IMR-90 (cell line): ENCODE measurements around the gene GPR35. TPM values are rescaled to one million over a fixed set of nuclear protein-coding genes. Genes with fewer than 3 reads are reported as not detected.

ENCODE experiments used
- ATAC-seq: fragments of 200-7000 bp; cut with Tn5 transposase; 2 replicates; pipeline ENCODE4 v1.9.1; 2020; ENCODE audit warnings: low read depth, mild to moderate bottlenecking, moderate library complexity
- BruUV-seq: library from RNA; stranded (reverse); fragments of 400-500 nt; replicated peaks from 2 replicates; lab custom pipeline; 2021; lab: Mats Ljungman, UMichigan
- CTCF ChIA-PET: fragments of 300-600 bp; formaldehyde crosslinking; extraction: SDS; loops from one replicate; lab custom pipeline; 2021; ENCODE audit warnings: antibody characterized with exemption; lab: Yijun Ruan, JAX
- POLR2A ChIA-PET: fragments of 300-600 bp; sonication (Branson Sonifier 250); formaldehyde crosslinking; loops from one replicate; lab custom pipeline; 2022; ENCODE audit warnings: antibody characterized with exemption; ENCODE audit not compliant: unreplicated experiment; lab: Charles Lee
- DNase-seq: peaks from one replicate; pipeline ENCODE4 v3.0.0; 2013
- H2AFZ ChIP-seq: replicated peaks from 2 replicates; pipeline ENCODE3; 2013; ENCODE audit warnings: low read length, mild to moderate bottlenecking; ENCODE audit not compliant: poor library complexity
- H2AK5ac ChIP-seq: 2 replicates; pipeline ENCODE4 v1.6.1; 2013; ENCODE audit warnings: low read depth, low read length, inconsistent platforms
- H2AK9ac ChIP-seq: replicated peaks from 2 replicates; pipeline ENCODE3; 2013; ENCODE audit warnings: mild to moderate bottlenecking, low read depth, low read length, moderate library complexity; ENCODE audit not compliant: poor library complexity
- H2BK120ac ChIP-seq: 2 replicates; pipeline ENCODE4 v1.6.1; 2013; ENCODE audit warnings: low read depth, low read length, inconsistent platforms
- H2BK15ac ChIP-seq: 3 replicates; pipeline ENCODE4 v1.6.1; 2013; ENCODE audit warnings: low read depth, low read length, inconsistent platforms
- H2BK20ac ChIP-seq: 2 replicates; pipeline ENCODE4 v1.6.1; 2013; ENCODE audit warnings: low read depth, mild to moderate bottlenecking, inconsistent platforms, low read length, moderate library complexity
- H2BK5ac ChIP-seq: 2 replicates; pipeline ENCODE4 v1.6.1; 2013; ENCODE audit warnings: mild to moderate bottlenecking, low read depth, low read length, inconsistent platforms; ENCODE audit not compliant: poor library complexity, severe bottlenecking
- H3K14ac ChIP-seq: replicated peaks from 2 replicates; pipeline ENCODE4 v1.6.1; 2013; ENCODE audit warnings: low read depth, low read length, inconsistent platforms
- H3K18ac ChIP-seq: 2 replicates; pipeline ENCODE4 v1.6.1; 2013; ENCODE audit warnings: low read depth, low read length, control low read depth
- H3K23ac ChIP-seq: 2 replicates; pipeline ENCODE4 v1.6.1; 2013; ENCODE audit warnings: low read depth, low read length, inconsistent platforms
- H3K27ac ChIP-seq: 2 replicates; pipeline ENCODE4 v1.5.1; 2013; ENCODE audit warnings: mild to moderate bottlenecking, control low read depth, low read length; ENCODE audit not compliant: insufficient read depth
- H3K27me3 ChIP-seq: 2 replicates; pipeline ENCODE4 v1.6.1; 2013; ENCODE audit warnings: low read length; ENCODE audit not compliant: control insufficient read depth, insufficient read depth
- H3K36me3 ChIP-seq: 2 replicates; pipeline ENCODE4 v1.6.1; 2013; ENCODE audit warnings: low read length, mixed read lengths; ENCODE audit not compliant: control insufficient read depth, insufficient read depth
- H3K4ac ChIP-seq: 2 replicates; pipeline ENCODE4 v1.6.1; 2013; ENCODE audit warnings: low read depth, low read length, inconsistent platforms
- H3K4me1 ChIP-seq: 2 replicates; pipeline ENCODE4 v1.6.1; 2013; ENCODE audit warnings: low read length, mixed read lengths; ENCODE audit not compliant: control insufficient read depth, insufficient read depth
- H3K4me2 ChIP-seq: 2 replicates; pipeline ENCODE4 v1.6.1; 2013; ENCODE audit warnings: low read depth, mild to moderate bottlenecking, control low read depth, low read length, moderate library complexity
- H3K4me3 ChIP-seq: 2 replicates; pipeline ENCODE4 v1.5.1; 2013; ENCODE audit warnings: low read depth, mild to moderate bottlenecking, control low read depth, low read length, moderate library complexity; ENCODE audit not compliant: insufficient read depth
- H3K56ac ChIP-seq: 2 replicates; pipeline ENCODE4 v1.6.1; 2013; ENCODE audit warnings: low read length, inconsistent platforms; ENCODE audit not compliant: insufficient read depth; ENCODE audit errors: extremely low read depth
- H3K79me1 ChIP-seq, 2 experiments: 2 replicates each; pipeline ENCODE4 v1.6.1; 2013; ENCODE audit warnings: low read length in 2 of 2, inconsistent platforms in 1 of 2, low read depth in 1 of 2
- H3K9ac ChIP-seq: 2 replicates; pipeline ENCODE4 v1.6.1; 2013; ENCODE audit warnings: low read depth, low read length, control low read depth
- H3K9me1 ChIP-seq: 2 replicates; pipeline ENCODE4 v1.6.1; 2013; ENCODE audit warnings: low read length, inconsistent platforms; ENCODE audit not compliant: insufficient read depth
- H3K9me3 ChIP-seq: 2 replicates; pipeline ENCODE4 v1.6.1; 2013; ENCODE audit warnings: low read length; ENCODE audit not compliant: control insufficient read depth, insufficient read depth
- H4K20me1 ChIP-seq: 2 replicates; pipeline ENCODE4 v1.6.1; 2013; ENCODE audit warnings: low read length, inconsistent platforms; ENCODE audit not compliant: insufficient read depth
- H4K5ac ChIP-seq: 2 replicates; pipeline ENCODE4 v1.6.1; 2013; ENCODE audit warnings: mild to moderate bottlenecking, low read depth, low read length, control low read depth
- H4K8ac ChIP-seq, 2 experiments: 2 replicates each; pipeline ENCODE4 v1.6.1; 2013; ENCODE audit warnings: low read depth in 2 of 2, low read length in 2 of 2, control low read depth in 1 of 2, inconsistent platforms in 1 of 2
- H4K91ac ChIP-seq: 2 replicates; pipeline ENCODE4 v1.6.1; 2013; ENCODE audit warnings: low read depth, low read length, inconsistent platforms; ENCODE audit not compliant: insufficient read depth
- RAD21 ChIP-seq: IDR thresholded peaks from 2 replicates; pipeline ENCODE4 v1.6.1; 2012; ENCODE audit warnings: low read length, improper control_type of control experiment
- WGBS, 2 experiments: methylation state at CpG; one replicate each; pipeline versions ENCODE4 v1.1.5 to v1.1.7; 2013; ENCODE audit warnings: missing lambda C conversion rate in 2 of 2; ENCODE audit not compliant: insufficient read length in 1 of 2; ENCODE audit errors: extremely low coverage in 2 of 2; 5-methylcytosine and 5-hydroxymethylcytosine counted together
- dilution Hi-C: fragments of 300-500 bp; cut with HindIII; formaldehyde crosslinking; loops from one replicate; pipeline ENCODE4 v1.14.3; 2018; ENCODE audit warnings: low sequenced_read_pairs; ENCODE audit not compliant: unreplicated experiment
- in situ Hi-C: fragments of 300-500 bp; cut with MboI; formaldehyde crosslinking; loops from 3 replicates; pipeline ENCODE4 v1.14.3; 2019; ENCODE audit warnings: low sequenced_read_pairs, inconsistent platforms, mixed read lengths
- intact Hi-C: fragments of 100-400 bp; cut with micrococcal nuclease; formaldehyde crosslinking; loops from 2 replicates; pipeline ENCODE4 v1.10.0; 2022
- polyA plus RNA-seq, 3 experiments: library from polyadenylated mRNA; depleted of rRNA; stranded (reverse); fragments of >200 nt; gene quantifications; 2 replicates each; pipeline ENCODE4 v1.2.3, GENCODE V29; 2012; ENCODE audit warnings: low replicate concordance in 1 of 3
- total RNA-seq: library from RNA; depleted of rRNA; stranded (reverse); fragments of >200 nt; gene quantifications from 2 replicates; pipeline ENCODE4 v1.2.3, GENCODE V29; 2012
- TF ChIP-seq, protein P1 (sequence below): conservative IDR thresholded peaks from 2 replicates; pipeline ENCODE4 v1.5.1; 2012; ENCODE audit warnings: mild to moderate bottlenecking, low read depth, low read length, improper control_type of control experiment

The GPR35 gene
- total and polyA plus RNA-seq, 2 of the 4 experiments (the other 2 are of a cell fraction), result 0.31 TPM; not detected in 1

DNA sequence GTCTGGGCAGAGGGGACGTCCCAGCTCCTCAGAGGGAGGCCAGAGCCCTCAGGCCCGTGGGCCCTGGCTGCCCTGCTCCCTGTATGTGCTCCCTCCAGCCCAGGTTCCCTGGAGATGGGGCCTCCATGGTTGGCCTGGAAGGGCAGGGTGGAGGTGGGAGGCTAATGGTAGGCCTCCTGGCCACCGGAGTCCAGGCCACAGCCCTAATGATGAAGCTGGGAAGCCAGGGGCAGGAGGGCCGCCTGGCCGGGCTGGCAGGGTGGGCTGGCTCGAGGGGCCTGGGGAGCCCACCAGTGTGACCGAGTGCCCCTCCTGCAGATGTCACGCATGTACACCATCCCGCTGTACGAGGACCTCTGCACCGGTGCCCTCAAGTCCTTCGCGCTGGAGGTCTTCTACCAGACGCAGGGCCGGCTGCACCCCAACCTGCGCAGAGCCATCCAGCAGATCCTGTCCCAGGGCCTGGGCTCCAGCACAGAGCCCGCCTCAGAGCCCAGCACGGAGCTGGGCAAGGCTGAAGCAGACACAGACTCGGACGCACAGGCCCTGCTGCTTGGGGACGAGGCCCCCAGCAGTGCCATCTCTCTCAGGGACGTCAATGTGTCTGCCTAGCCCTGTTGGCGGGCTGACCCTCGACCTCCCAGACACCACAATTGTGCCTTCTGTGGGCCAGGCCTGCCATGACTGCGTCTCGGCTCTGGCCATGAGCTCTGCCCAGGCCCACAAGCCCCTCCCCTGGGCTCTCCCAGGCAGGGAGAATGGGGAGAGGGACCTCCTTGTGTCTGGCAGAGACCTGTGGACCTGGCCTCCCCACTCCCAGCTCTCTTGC, 47.8 kb upstream of the GPR35 start (continued):
- TF ChIP-seq, protein P1, sequence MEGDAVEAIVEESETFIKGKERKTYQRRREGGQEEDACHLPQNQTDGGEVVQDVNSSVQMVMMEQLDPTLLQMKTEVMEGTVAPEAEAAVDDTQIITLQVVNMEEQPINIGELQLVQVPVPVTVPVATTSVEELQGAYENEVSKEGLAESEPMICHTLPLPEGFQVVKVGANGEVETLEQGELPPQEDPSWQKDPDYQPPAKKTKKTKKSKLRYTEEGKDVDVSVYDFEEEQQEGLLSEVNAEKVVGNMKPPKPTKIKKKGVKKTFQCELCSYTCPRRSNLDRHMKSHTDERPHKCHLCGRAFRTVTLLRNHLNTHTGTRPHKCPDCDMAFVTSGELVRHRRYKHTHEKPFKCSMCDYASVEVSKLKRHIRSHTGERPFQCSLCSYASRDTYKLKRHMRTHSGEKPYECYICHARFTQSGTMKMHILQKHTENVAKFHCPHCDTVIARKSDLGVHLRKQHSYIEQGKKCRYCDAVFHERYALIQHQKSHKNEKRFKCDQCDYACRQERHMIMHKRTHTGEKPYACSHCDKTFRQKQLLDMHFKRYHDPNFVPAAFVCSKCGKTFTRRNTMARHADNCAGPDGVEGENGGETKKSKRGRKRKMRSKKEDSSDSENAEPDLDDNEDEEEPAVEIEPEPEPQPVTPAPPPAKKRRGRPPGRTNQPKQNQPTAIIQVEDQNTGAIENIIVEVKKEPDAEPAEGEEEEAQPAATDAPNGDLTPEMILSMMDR, result no peak

DNA sequence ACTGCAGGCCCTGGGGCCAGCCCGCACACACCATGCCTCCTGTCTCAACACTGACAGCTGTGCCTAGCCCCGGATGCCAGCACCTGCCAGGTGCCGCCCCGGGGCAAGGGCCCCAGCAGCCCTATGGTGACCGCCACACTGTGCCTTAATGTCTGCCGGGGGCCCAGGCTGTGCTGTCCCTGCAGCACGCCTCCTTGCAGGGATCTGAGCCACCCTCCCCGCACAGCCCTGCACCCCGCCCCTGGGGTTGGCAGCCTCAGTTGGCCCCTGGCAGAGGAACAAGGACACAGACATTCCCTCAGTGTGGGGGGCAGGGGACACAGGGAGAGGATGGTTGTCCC, 47.2 kb upstream of the GPR35 start:
- H2BK5ac ChIP-seq, result no peak overlapping the region
- H3K27me3 ChIP-seq, result no peaks in the 10 kb centered on the region
- H4K8ac ChIP-seq, result no peak overlapping the region
- H3K9ac ChIP-seq, result no peak overlapping the region
- H3K4me2 ChIP-seq, result no peak overlapping the region
- no peak overlapping the region for H3K4me3 ChIP-seq
- no peak overlapping the region for H2BK15ac ChIP-seq
- peaks cover 14 to 49% of the 10 kb centered on the region in 2 experiments; a peak in 3 of 4 replicates for H3K79me1 ChIP-seq
- H3K9me1 ChIP-seq, result peaks cover 15% of the 10 kb centered on the region
- H2AFZ ChIP-seq, result no peak overlapping the region
- H2BK20ac ChIP-seq, result no peak overlapping the region
- POLR2A ChIA-PET, result no interaction called here
- intact Hi-C loops (no loop called here), dilution Hi-C loops (no loop called here), in situ Hi-C loops (no loop called here)
- no peak overlapping the region for H3K14ac ChIP-seq
- H3K4ac ChIP-seq, result no peak overlapping the region
- CTCF ChIA-PET, result no interaction called here
- no peak overlapping the region for H3K27ac ChIP-seq
- no peak overlapping the region for H2AK5ac ChIP-seq
- H3K18ac ChIP-seq, result no peak overlapping the region
- no peak overlapping the region for H4K5ac ChIP-seq
- H3K36me3 ChIP-seq, result peaks cover 32% of the 10 kb centered on the region
- peaks cover 33% of the 10 kb centered on the region for H4K20me1 ChIP-seq
- H3K9me3 ChIP-seq, result peaks cover 2% of the 10 kb centered on the region; the same call in 1 of the 2 replicates
- H3K4me1 ChIP-seq, result peaks cover 10% of the 10 kb centered on the region; the same call in 1 of the 2 replicates
- ATAC-seq (no peak), DNase-seq (no peak)
- TF ChIP-seq RAD21, result no peak
- no TSS peak for BruUV-seq
- H2AK9ac ChIP-seq, result no peak overlapping the region
- WGBS, 2 experiments, result 87% methylated on average over 3 of the region's 9 CpGs; no CpG with 5 or more reads in 1 of the 2 experiments
- H4K91ac ChIP-seq, result no peak overlapping the region
- H3K56ac ChIP-seq, result no peak overlapping the region
- no peak overlapping the region for H3K23ac ChIP-seq
- no peak overlapping the region for H2BK120ac ChIP-seq
